IMR-90 (cell line): ENCODE measurements around the gene ERAP2. TPM values are rescaled to one million over a fixed set of nuclear protein-coding genes. Genes with fewer than 3 reads are reported as not detected.

Source experiments
- ATAC-seq: fragments of 200-7000 bp; cut with Tn5 transposase; 2 replicates; pipeline ENCODE4 v1.9.1; 2020; ENCODE audit warnings: low read depth, mild to moderate bottlenecking, moderate library complexity
- BruUV-seq: library from RNA; stranded (reverse); fragments of 400-500 nt; replicated peaks from 2 replicates; lab custom pipeline; 2021; lab: Mats Ljungman, UMichigan
- CTCF ChIA-PET: fragments of 300-600 bp; formaldehyde crosslinking; extraction: SDS; loops from one replicate; lab custom pipeline; 2021; ENCODE audit warnings: antibody characterized with exemption; lab: Yijun Ruan, JAX
- POLR2A ChIA-PET: fragments of 300-600 bp; sonication (Branson Sonifier 250); formaldehyde crosslinking; loops from one replicate; lab custom pipeline; 2022; ENCODE audit warnings: antibody characterized with exemption; ENCODE audit not compliant: unreplicated experiment; lab: Charles Lee
- DNase-seq: peaks from one replicate; pipeline ENCODE4 v3.0.0; 2013
- H2AFZ ChIP-seq: replicated peaks from 2 replicates; pipeline ENCODE3; 2013; ENCODE audit warnings: low read length, mild to moderate bottlenecking; ENCODE audit not compliant: poor library complexity
- H2AK5ac ChIP-seq: 2 replicates; pipeline ENCODE4 v1.6.1; 2013; ENCODE audit warnings: low read depth, low read length, inconsistent platforms
- H2AK9ac ChIP-seq: replicated peaks from 2 replicates; pipeline ENCODE3; 2013; ENCODE audit warnings: mild to moderate bottlenecking, low read depth, low read length, moderate library complexity; ENCODE audit not compliant: poor library complexity
- H2BK120ac ChIP-seq: 2 replicates; pipeline ENCODE4 v1.6.1; 2013; ENCODE audit warnings: low read depth, low read length, inconsistent platforms
- H2BK15ac ChIP-seq: 3 replicates; pipeline ENCODE4 v1.6.1; 2013; ENCODE audit warnings: low read depth, low read length, inconsistent platforms
- H2BK20ac ChIP-seq: 2 replicates; pipeline ENCODE4 v1.6.1; 2013; ENCODE audit warnings: low read depth, mild to moderate bottlenecking, inconsistent platforms, low read length, moderate library complexity
- H2BK5ac ChIP-seq: 2 replicates; pipeline ENCODE4 v1.6.1; 2013; ENCODE audit warnings: mild to moderate bottlenecking, low read depth, low read length, inconsistent platforms; ENCODE audit not compliant: poor library complexity, severe bottlenecking
- H3K14ac ChIP-seq: replicated peaks from 2 replicates; pipeline ENCODE4 v1.6.1; 2013; ENCODE audit warnings: low read depth, low read length, inconsistent platforms
- H3K18ac ChIP-seq: 2 replicates; pipeline ENCODE4 v1.6.1; 2013; ENCODE audit warnings: low read depth, low read length, control low read depth
- H3K23ac ChIP-seq: 2 replicates; pipeline ENCODE4 v1.6.1; 2013; ENCODE audit warnings: low read depth, low read length, inconsistent platforms
- H3K27ac ChIP-seq: 2 replicates; pipeline ENCODE4 v1.5.1; 2013; ENCODE audit warnings: mild to moderate bottlenecking, control low read depth, low read length; ENCODE audit not compliant: insufficient read depth
- H3K27me3 ChIP-seq: 2 replicates; pipeline ENCODE4 v1.6.1; 2013; ENCODE audit warnings: low read length; ENCODE audit not compliant: control insufficient read depth, insufficient read depth
- H3K36me3 ChIP-seq: 2 replicates; pipeline ENCODE4 v1.6.1; 2013; ENCODE audit warnings: low read length, mixed read lengths; ENCODE audit not compliant: control insufficient read depth, insufficient read depth
- H3K4ac ChIP-seq: 2 replicates; pipeline ENCODE4 v1.6.1; 2013; ENCODE audit warnings: low read depth, low read length, inconsistent platforms
- H3K4me1 ChIP-seq: 2 replicates; pipeline ENCODE4 v1.6.1; 2013; ENCODE audit warnings: low read length, mixed read lengths; ENCODE audit not compliant: control insufficient read depth, insufficient read depth
- H3K4me2 ChIP-seq: 2 replicates; pipeline ENCODE4 v1.6.1; 2013; ENCODE audit warnings: low read depth, mild to moderate bottlenecking, control low read depth, low read length, moderate library complexity
- H3K4me3 ChIP-seq: 2 replicates; pipeline ENCODE4 v1.5.1; 2013; ENCODE audit warnings: low read depth, mild to moderate bottlenecking, control low read depth, low read length, moderate library complexity; ENCODE audit not compliant: insufficient read depth
- H3K56ac ChIP-seq: 2 replicates; pipeline ENCODE4 v1.6.1; 2013; ENCODE audit warnings: low read length, inconsistent platforms; ENCODE audit not compliant: insufficient read depth; ENCODE audit errors: extremely low read depth
- H3K79me1 ChIP-seq, 2 experiments: 2 replicates each; pipeline ENCODE4 v1.6.1; 2013; ENCODE audit warnings: low read length in 2 of 2, inconsistent platforms in 1 of 2, low read depth in 1 of 2
- H3K9ac ChIP-seq: 2 replicates; pipeline ENCODE4 v1.6.1; 2013; ENCODE audit warnings: low read depth, low read length, control low read depth
- H3K9me1 ChIP-seq: 2 replicates; pipeline ENCODE4 v1.6.1; 2013; ENCODE audit warnings: low read length, inconsistent platforms; ENCODE audit not compliant: insufficient read depth
- H3K9me3 ChIP-seq: 2 replicates; pipeline ENCODE4 v1.6.1; 2013; ENCODE audit warnings: low read length; ENCODE audit not compliant: control insufficient read depth, insufficient read depth
- H4K20me1 ChIP-seq: 2 replicates; pipeline ENCODE4 v1.6.1; 2013; ENCODE audit warnings: low read length, inconsistent platforms; ENCODE audit not compliant: insufficient read depth
- H4K5ac ChIP-seq: 2 replicates; pipeline ENCODE4 v1.6.1; 2013; ENCODE audit warnings: mild to moderate bottlenecking, low read depth, low read length, control low read depth
- H4K8ac ChIP-seq, 2 experiments: 2 replicates each; pipeline ENCODE4 v1.6.1; 2013; ENCODE audit warnings: low read depth in 2 of 2, low read length in 2 of 2, control low read depth in 1 of 2, inconsistent platforms in 1 of 2
- H4K91ac ChIP-seq: 2 replicates; pipeline ENCODE4 v1.6.1; 2013; ENCODE audit warnings: low read depth, low read length, inconsistent platforms; ENCODE audit not compliant: insufficient read depth
- BHLHE40 ChIP-seq: fragments of 150-350 bp; IDR thresholded peaks from 2 replicates; pipeline ENCODE4 v1.6.1; 2016; ENCODE audit warnings: mild to moderate bottlenecking, low read depth, low read length
- CHD1 ChIP-seq: IDR thresholded peaks from 2 replicates; pipeline ENCODE4 v1.6.1; 2012; ENCODE audit warnings: low read depth, low read length, improper control_type of control experiment
- MAFK ChIP-seq: IDR thresholded peaks from 2 replicates; pipeline ENCODE4 v1.6.1; 2012; ENCODE audit warnings: low read depth, low read length, improper control_type of control experiment
- MAZ ChIP-seq: IDR thresholded peaks from 2 replicates; pipeline ENCODE4 v1.6.1; 2012; ENCODE audit warnings: low read depth, mild to moderate bottlenecking, low read length, improper control_type of control experiment, moderate library complexity, borderline replicate concordance
- MXI1 ChIP-seq: IDR thresholded peaks from 2 replicates; pipeline ENCODE4 v1.6.1; 2012; ENCODE audit warnings: low read depth, mild to moderate bottlenecking, low read length, moderate library complexity, borderline replicate concordance
- NFE2L2 ChIP-seq: fragments of 150-350 bp; IDR thresholded peaks from 2 replicates; pipeline ENCODE4 v1.6.1; 2016; ENCODE audit warnings: low read depth, mild to moderate bottlenecking, low read length
- SMC3 ChIP-seq: fragments of 150-350 bp; IDR thresholded peaks from 2 replicates; pipeline ENCODE4 v1.6.1; 2016; ENCODE audit warnings: low read depth, mild to moderate bottlenecking, antibody characterized with exemption, low read length, moderate library complexity
- WGBS, 2 experiments: methylation state at CpG; one replicate each; pipeline versions ENCODE4 v1.1.5 to v1.1.7; 2013; ENCODE audit warnings: missing lambda C conversion rate in 2 of 2; ENCODE audit not compliant: insufficient read length in 1 of 2; ENCODE audit errors: extremely low coverage in 2 of 2; 5-methylcytosine and 5-hydroxymethylcytosine counted together
- dilution Hi-C: fragments of 300-500 bp; cut with HindIII; formaldehyde crosslinking; loops from one replicate; pipeline ENCODE4 v1.14.3; 2018; ENCODE audit warnings: low sequenced_read_pairs; ENCODE audit not compliant: unreplicated experiment
- in situ Hi-C: fragments of 300-500 bp; cut with MboI; formaldehyde crosslinking; loops from 3 replicates; pipeline ENCODE4 v1.14.3; 2019; ENCODE audit warnings: low sequenced_read_pairs, inconsistent platforms, mixed read lengths
- intact Hi-C: fragments of 100-400 bp; cut with micrococcal nuclease; formaldehyde crosslinking; loops from 2 replicates; pipeline ENCODE4 v1.10.0; 2022
- polyA plus RNA-seq, 3 experiments: library from polyadenylated mRNA; depleted of rRNA; stranded (reverse); fragments of >200 nt; gene quantifications; 2 replicates each; pipeline ENCODE4 v1.2.3, GENCODE V29; 2012; ENCODE audit warnings: low replicate concordance in 1 of 3
- total RNA-seq: library from RNA; depleted of rRNA; stranded (reverse); fragments of >200 nt; gene quantifications from 2 replicates; pipeline ENCODE4 v1.2.3, GENCODE V29; 2012
- TF ChIP-seq, protein P1 (sequence below): conservative IDR thresholded peaks from 2 replicates; pipeline ENCODE4 v1.5.1; 2012; ENCODE audit warnings: mild to moderate bottlenecking, low read depth, low read length, improper control_type of control experiment

Gene ERAP2
- total and polyA plus RNA-seq, 2 of the 4 experiments (the other 2 are of a cell fraction), result 10.6 to 21.3 TPM

GRCh38 chr5:96851312-96852062, 24.8 kb upstream of the ERAP2 start:
- no peak overlapping the region for H4K91ac ChIP-seq
- H3K27me3 ChIP-seq, result no peaks in the 10 kb centered on the region
- no peak overlapping the region for H4K5ac ChIP-seq
- no peak overlapping the region for H2BK5ac ChIP-seq
- 86% methylated on average over 1 of the region's 7 CpGs; no CpG with 5 or more reads in 1 of the 2 experiments for WGBS, 2 experiments
- no peak overlapping the region for H3K9ac ChIP-seq
- ATAC-seq, result no peak
- H3K18ac ChIP-seq, result no peak overlapping the region
- H3K4me3 ChIP-seq, result no peak overlapping the region
- no peaks in the 10 kb centered on the region for H3K9me3 ChIP-seq
- no peaks in the 10 kb centered on the region for H4K20me1 ChIP-seq
- H3K4ac ChIP-seq, result no peak overlapping the region
- peak overlapping the region; percentile 33; the same call in 1 of the 2 replicates for H3K23ac ChIP-seq
- BruUV-seq, result no TSS peak
- no peak overlapping the region for H3K56ac ChIP-seq
- ChIA-PET POLR2A (no interaction called here), CTCF (no interaction called here)
- H3K36me3 ChIP-seq, result no peaks in the 10 kb centered on the region
- dilution Hi-C loops (no loop called here), in situ Hi-C loops (no loop called here), intact Hi-C loops (no loop called here)
- 0 out of 3 replicates have a peak overlapping the region, but pooled peaks have one; percentile 74 for H2BK15ac ChIP-seq
- TF ChIP-seq NFE2L2 (no peak), BHLHE40 (no peak), MXI1 (no peak), CHD1 (no peak), MAZ (no peak), MAFK (no peak), SMC3 (no peak)
- TF ChIP-seq, protein P1, sequence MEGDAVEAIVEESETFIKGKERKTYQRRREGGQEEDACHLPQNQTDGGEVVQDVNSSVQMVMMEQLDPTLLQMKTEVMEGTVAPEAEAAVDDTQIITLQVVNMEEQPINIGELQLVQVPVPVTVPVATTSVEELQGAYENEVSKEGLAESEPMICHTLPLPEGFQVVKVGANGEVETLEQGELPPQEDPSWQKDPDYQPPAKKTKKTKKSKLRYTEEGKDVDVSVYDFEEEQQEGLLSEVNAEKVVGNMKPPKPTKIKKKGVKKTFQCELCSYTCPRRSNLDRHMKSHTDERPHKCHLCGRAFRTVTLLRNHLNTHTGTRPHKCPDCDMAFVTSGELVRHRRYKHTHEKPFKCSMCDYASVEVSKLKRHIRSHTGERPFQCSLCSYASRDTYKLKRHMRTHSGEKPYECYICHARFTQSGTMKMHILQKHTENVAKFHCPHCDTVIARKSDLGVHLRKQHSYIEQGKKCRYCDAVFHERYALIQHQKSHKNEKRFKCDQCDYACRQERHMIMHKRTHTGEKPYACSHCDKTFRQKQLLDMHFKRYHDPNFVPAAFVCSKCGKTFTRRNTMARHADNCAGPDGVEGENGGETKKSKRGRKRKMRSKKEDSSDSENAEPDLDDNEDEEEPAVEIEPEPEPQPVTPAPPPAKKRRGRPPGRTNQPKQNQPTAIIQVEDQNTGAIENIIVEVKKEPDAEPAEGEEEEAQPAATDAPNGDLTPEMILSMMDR, result no peak
- no peaks in the 10 kb centered on the region for H3K79me1 ChIP-seq
- H2AK9ac ChIP-seq, result no peak overlapping the region
- no peak overlapping the region for H2AK5ac ChIP-seq
- no peak overlapping the region for H2BK120ac ChIP-seq
- H3K14ac ChIP-seq, result 0 out of 2 replicates have a peak overlapping the region, but pooled peaks have one; percentile 14
- H3K27ac ChIP-seq, result no peak overlapping the region
- no peak overlapping the region for H2BK20ac ChIP-seq
- DNase-seq, result no peak
- H3K9me1 ChIP-seq, result no peaks in the 10 kb centered on the region; the same call in 1 of the 2 replicates
- H3K4me2 ChIP-seq, result no peak overlapping the region
- no peak overlapping the region for H2AFZ ChIP-seq
- H3K4me1 ChIP-seq, result peaks cover 6% of the 10 kb centered on the region; the same call in 1 of the 2 replicates
- no peak overlapping the region for H4K8ac ChIP-seq
